Neural cell (in vitro differentiated cells): ENCODE data around the gene IRS1. TPM values are rescaled to one million over a fixed set of nuclear protein-coding genes. Genes with fewer than 3 reads are reported as not detected.

Experiments used
- H2AFZ ChIP-seq: fragments of 200-600, 300-800 bp; sonication (generic), shearing (Covaris generic); 2 replicates; pipeline ENCODE4 v1.6.0; 2014; ENCODE audit warnings: low read depth, mild to moderate bottlenecking, antibody characterized with exemption, low read length, moderate library complexity
- H3F3A ChIP-seq: fragments of 200-600 bp; shearing (Covaris generic); 2 replicates; pipeline ENCODE4 v1.6.1; 2016; ENCODE audit warnings: mild to moderate bottlenecking, moderate library complexity, mixed read lengths, antibody characterized with exemption, low read length; ENCODE audit not compliant: insufficient read depth, poor library complexity, severe bottlenecking
- H3K27ac ChIP-seq: fragments of 200-600, 300-800 bp; sonication (generic), shearing (Covaris generic); 2 replicates; pipeline ENCODE4 v1.5.1; 2014; ENCODE audit warnings: mild to moderate bottlenecking, low read length, moderate library complexity
- H3K27me3 ChIP-seq: fragments of 300-800, 200-600 bp; sonication (generic), shearing (Covaris generic); 2 replicates; pipeline ENCODE4 v1.6.0; 2014; ENCODE audit warnings: mild to moderate bottlenecking, low read depth, low read length, moderate library complexity; ENCODE audit not compliant: insufficient read depth
- H3K36me3 ChIP-seq: fragments of 300-800, 200-600 bp; sonication (generic), shearing (Covaris generic); 2 replicates; pipeline ENCODE4 v1.5.1; 2014; ENCODE audit warnings: mild to moderate bottlenecking, antibody characterized with exemption, low read length, moderate library complexity; ENCODE audit not compliant: insufficient read depth
- H3K4me2 ChIP-seq: fragments of 300-800, 200-600 bp; sonication (generic), shearing (Covaris generic); 2 replicates; pipeline ENCODE4 v1.6.0; 2014; ENCODE audit warnings: mild to moderate bottlenecking, low read length
- H3K4me3 ChIP-seq: fragments of 300-800, 200-600 bp; sonication (generic), shearing (Covaris generic); 2 replicates; pipeline ENCODE4 v1.5.1; 2014; ENCODE audit warnings: mild to moderate bottlenecking, low read length, moderate library complexity
- H3K79me2 ChIP-seq: fragments of 200-600 bp; shearing (Covaris generic); replicated peaks from 2 replicates; pipeline ENCODE4 v1.6.0; 2014; ENCODE audit warnings: mild to moderate bottlenecking, low read length, moderate library complexity; ENCODE audit not compliant: insufficient read depth
- H3K9ac ChIP-seq: fragments of 300-800, 200-600 bp; sonication (generic), shearing (Covaris generic); 2 replicates; pipeline ENCODE4 v1.6.1; 2016; ENCODE audit warnings: mild to moderate bottlenecking, low read length, mixed read lengths
- H3K9me2 ChIP-seq: fragments of 200-600 bp; shearing (Covaris generic); 2 replicates; pipeline ENCODE4 v1.6.1; 2016; ENCODE audit warnings: mild to moderate bottlenecking, low read length, mixed read lengths; ENCODE audit not compliant: insufficient read depth
- H3K9me3 ChIP-seq: fragments of 200-600, 300-800 bp; sonication (generic), shearing (Covaris generic); 2 replicates; pipeline ENCODE4 v1.6.1; 2016; ENCODE audit warnings: mild to moderate bottlenecking, mixed run types, low read length, moderate library complexity, mixed read lengths
- H4K20me1 ChIP-seq: fragments of 200-600 bp; shearing (Covaris generic); 2 replicates; pipeline ENCODE4 v1.6.1; 2016; ENCODE audit warnings: mild to moderate bottlenecking, mixed run types; ENCODE audit not compliant: insufficient read depth
- CTCF ChIP-seq: fragments of 450-650 bp; IDR thresholded peaks from 2 replicates; pipeline ENCODE4 v1.5.1; 2014; ENCODE audit warnings: antibody characterized with exemption, mild to moderate bottlenecking, moderate library complexity; ENCODE audit not compliant: poor library complexity, severe bottlenecking
- EP300 ChIP-seq: fragments of 450-650 bp; conservative IDR thresholded peaks from 2 replicates; pipeline ENCODE4 v1.6.1; 2014; ENCODE audit warnings: antibody characterized with exemption, mild to moderate bottlenecking, moderate library complexity; ENCODE audit not compliant: poor library complexity, severe bottlenecking
- EZH2 ChIP-seq: fragments of 200-600, 300-800 bp; shearing (Covaris generic), sonication (generic); IDR thresholded peaks from 2 replicates; pipeline ENCODE4 v1.6.1; 2014; ENCODE audit warnings: antibody characterized with exemption, low read length, borderline replicate concordance, mild to moderate bottlenecking; ENCODE audit not compliant: insufficient read depth, poor library complexity, severe bottlenecking
- MXI1 ChIP-seq: fragments of 450-650 bp; conservative IDR thresholded peaks from 2 replicates; pipeline ENCODE4 v1.6.1; 2014; ENCODE audit warnings: antibody characterized with exemption, mild to moderate bottlenecking; ENCODE audit not compliant: poor library complexity, severe bottlenecking
- POLR2AphosphoS5 ChIP-seq: IDR thresholded peaks from 2 replicates; pipeline ENCODE4 v1.6.1; 2012
- RAD21 ChIP-seq: fragments of 450-650 bp; conservative IDR thresholded peaks from 2 replicates; pipeline ENCODE4 v1.6.1; 2014; ENCODE audit warnings: antibody characterized with exemption, mild to moderate bottlenecking, moderate library complexity
- REST ChIP-seq: IDR thresholded peaks from 2 replicates; pipeline ENCODE4 v1.6.1; 2012; ENCODE audit warnings: borderline replicate concordance
- SMC3 ChIP-seq: fragments of 450-650 bp; conservative IDR thresholded peaks from 2 replicates; pipeline ENCODE4 v1.6.1; 2014; ENCODE audit warnings: antibody characterized with exemption, mild to moderate bottlenecking, moderate library complexity; ENCODE audit not compliant: poor library complexity
- TAF1 ChIP-seq: IDR thresholded peaks from 2 replicates; pipeline ENCODE4 v1.6.1; 2012; ENCODE audit warnings: low read depth
- polyA plus RNA-seq: library from polyadenylated mRNA; depleted of rRNA; stranded (reverse); fragments of >200 nt; gene quantifications from 2 replicates; pipeline ENCODE4 v1.2.3, GENCODE V29; 2014

IRS1 gene
- polyA plus RNA-seq, 1 donor from 2014 or later: 7.2 TPM

GRCh38 chr2:226705133-226705886 is 94.3 kb downstream of the IRS1 start:
- TF ChIP-seq CTCF (no peak), EZH2 (no peak), EP300 (no peak), REST (no peak), POLR2AphosphoS5 (no peak), SMC3 (no peak), RAD21 (no peak), MXI1 (no peak), TAF1 (no peak)
- no peaks in the 10 kb centered on the region for H3K27me3 ChIP-seq
- no peaks in the 10 kb centered on the region for H3K36me3 ChIP-seq
- no peaks in the 10 kb centered on the region for H4K20me1 ChIP-seq
- no peak overlapping the region for H3K27ac ChIP-seq
- no peak overlapping the region for H2AFZ ChIP-seq
- H3K9me3 ChIP-seq: no peaks in the 10 kb centered on the region
- no peak overlapping the region for H3K4me2 ChIP-seq
- H3F3A ChIP-seq: no peaks in the 10 kb centered on the region
- H3K9me2 ChIP-seq: no peaks in the 10 kb centered on the region
- no peak overlapping the region for H3K9ac ChIP-seq
- no peak overlapping the region for H3K4me3 ChIP-seq
- no peaks in the 10 kb centered on the region for H3K79me2 ChIP-seq

GRCh38 chr2:226703514-226703913 is 96.1 kb downstream of the IRS1 start:
- no peak overlapping the region for H3K9ac ChIP-seq
- H3K27ac ChIP-seq: no peak overlapping the region
- H3F3A ChIP-seq: no peaks in the 10 kb centered on the region
- H3K36me3 ChIP-seq: no peaks in the 10 kb centered on the region
- TF ChIP-seq EP300 (no peak), SMC3 (no peak), EZH2 (no peak), MXI1 (no peak), RAD21 (no peak), POLR2AphosphoS5 (no peak), REST (no peak), TAF1 (no peak), CTCF (no peak)
- no peaks in the 10 kb centered on the region for H3K27me3 ChIP-seq
- no peak overlapping the region for H3K4me2 ChIP-seq
- no peaks in the 10 kb centered on the region for H3K9me2 ChIP-seq
- no peak overlapping the region for H2AFZ ChIP-seq
- no peaks in the 10 kb centered on the region for H4K20me1 ChIP-seq
- H3K79me2 ChIP-seq: no peaks in the 10 kb centered on the region
- H3K4me3 ChIP-seq: no peak overlapping the region
- no peaks in the 10 kb centered on the region for H3K9me3 ChIP-seq
